SK-N-SH (cell line): ENCODE measurements around the gene BRD3. TPM values are rescaled to one million over a fixed set of nuclear protein-coding genes. Genes with fewer than 3 reads are reported as not detected.

Source experiments
- CTCF ChIA-PET: fragments of 300-600, 350-600 bp; formaldehyde crosslinking; extraction: SDS; loops from one replicate; lab custom pipeline; 2021; lab: Yijun Ruan, JAX
- POLR2A ChIA-PET: fragments of 350-600 bp; sonication (Branson Sonifier 250); formaldehyde crosslinking; extraction: SDS; loops from one replicate; lab custom pipeline; 2020; ENCODE audit warnings: antibody characterized with exemption, inconsistent platforms; lab: Yijun Ruan, JAX
- DNase-seq: peaks from one replicate; pipeline ENCODE4 v3.0.0; 2012
- H2AFZ ChIP-seq: fragments of 200-600 bp; sonication (generic); 2 replicates; pipeline ENCODE4 v1.8.1; 2016; ENCODE audit warnings: antibody characterized with exemption, mild to moderate bottlenecking, low read depth
- H3F3A ChIP-seq: fragments of 200-600 bp; sonication (generic); replicated peaks from 2 replicates; pipeline ENCODE3; 2016; ENCODE audit warnings: antibody characterized with exemption, mild to moderate bottlenecking; ENCODE audit not compliant: insufficient read depth
- H3K27ac ChIP-seq, 2 experiments: fragments of 200-500 bp in 1 of 2; fragments of 200-600 bp in 1 of 2; sonication (Bioruptor generic) in 1 of 2; sonication (generic), shearing (Covaris generic) in 1 of 2; 2 replicates each; pipeline versions ENCODE4 v1.5.1 to v1.6.1; 2014 to 2016; ENCODE audit warnings: low read depth in 2 of 2, inconsistent platforms in 1 of 2, low read length in 1 of 2, mild to moderate bottlenecking in 1 of 2, mixed read lengths in 1 of 2
- H3K27me3 ChIP-seq: fragments of 200-600 bp; sonication (generic), shearing (Covaris generic); 2 replicates; pipeline ENCODE4 v1.6.1; 2016; ENCODE audit warnings: mixed run types; ENCODE audit not compliant: insufficient read depth
- H3K36me3 ChIP-seq, 2 experiments: fragments of 200-500 bp in 1 of 2; fragments of 200-600 bp in 1 of 2; sonication (Bioruptor generic) in 1 of 2; sonication (generic) in 1 of 2; replicated peaks in 1 of 2; 2 replicates each; pipeline versions ENCODE3 to v1.5.1; 2014 to 2016; ENCODE audit warnings: low read length in 1 of 2, mild to moderate bottlenecking in 1 of 2; ENCODE audit not compliant: insufficient read depth in 2 of 2, control insufficient read depth in 1 of 2
- H3K4me1 ChIP-seq, 2 experiments: fragments of 200-500 bp in 1 of 2; fragments of 200-600 bp in 1 of 2; sonication (Bioruptor generic) in 1 of 2; sonication (generic), shearing (Covaris generic) in 1 of 2; 2 replicates each; pipeline versions ENCODE4 v1.5.1 to v1.6.1; 2014 to 2016; ENCODE audit warnings: low read depth in 1 of 2, low read length in 1 of 2, mixed run types in 1 of 2; ENCODE audit not compliant: insufficient read depth in 2 of 2, control insufficient read depth in 1 of 2
- H3K4me2 ChIP-seq: fragments of 200-600 bp; sonication (generic), shearing (Covaris generic); 2 replicates; pipeline ENCODE4 v1.6.1; 2017; ENCODE audit warnings: mixed run types
- H3K4me3 ChIP-seq, 2 experiments: fragments of 200-500 bp in 1 of 2; fragments of 200-600 bp in 1 of 2; sonication (Bioruptor generic) in 1 of 2; sonication (generic), shearing (Covaris generic) in 1 of 2; 2 replicates each; pipeline versions ENCODE4 v1.5.1 to v1.8.1; 2014 to 2016; ENCODE audit warnings: low read depth in 2 of 2, inconsistent platforms in 1 of 2, low read length in 1 of 2, mild to moderate bottlenecking in 1 of 2, mixed read lengths in 1 of 2, moderate library complexity in 1 of 2
- H3K79me2 ChIP-seq: fragments of 200-600 bp; sonication (generic); 2 replicates; pipeline ENCODE4 v1.8.1; 2017; ENCODE audit warnings: mild to moderate bottlenecking; ENCODE audit not compliant: insufficient read depth
- H3K9ac ChIP-seq: fragments of 200-600 bp; sonication (generic); 2 replicates; pipeline ENCODE4 v1.6.1; 2017; ENCODE audit warnings: mixed run types
- H3K9me2 ChIP-seq: fragments of 200-600 bp; sonication (generic); 2 replicates; pipeline ENCODE4 v1.6.1; 2017; ENCODE audit warnings: mixed run types
- H3K9me3 ChIP-seq: fragments of 200-600 bp; sonication (generic); 2 replicates; pipeline ENCODE4 v1.6.1; 2017; ENCODE audit warnings: mixed run types, mild to moderate bottlenecking, moderate library complexity
- H4K20me1 ChIP-seq: fragments of 200-600 bp; sonication (generic); 2 replicates; pipeline ENCODE4 v1.6.1; 2017; ENCODE audit warnings: mild to moderate bottlenecking, mixed run types; ENCODE audit not compliant: insufficient read depth
- EP300 ChIP-seq, 2 experiments: IDR thresholded peaks; 2 replicates each; pipeline versions ENCODE4 v1.4.0 to v1.6.1; 2012; ENCODE audit warnings: borderline replicate concordance in 1 of 2, low read depth in 1 of 2, low read length in 1 of 2
- EZH2phosphoT487 ChIP-seq: fragments of 200-600 bp; sonication (generic); IDR thresholded peaks from 2 replicates; pipeline ENCODE4 v1.6.1; 2017; ENCODE audit warnings: low read depth, mixed run types, mild to moderate bottlenecking, antibody characterized with exemption, moderate library complexity, borderline replicate concordance
- FOSL2 ChIP-seq: IDR thresholded peaks from 2 replicates; pipeline ENCODE4 v1.4.0; 2012; ENCODE audit warnings: low read depth, mild to moderate bottlenecking, moderate library complexity, borderline replicate concordance
- FOXM1 ChIP-seq: IDR thresholded peaks from 2 replicates; pipeline ENCODE4 v1.4.0; 2012; ENCODE audit warnings: low read depth, mild to moderate bottlenecking
- GATA2 ChIP-seq: sonication (generic); formaldehyde crosslinking; IDR thresholded peaks from 2 replicates; pipeline ENCODE4 v1.5.0; 2020; ENCODE audit warnings: mild to moderate bottlenecking, missing genetic modification reagents
- JUND ChIP-seq: IDR thresholded peaks from 2 replicates; pipeline ENCODE4 v1.4.0; 2012
- MAX ChIP-seq: IDR thresholded peaks from 2 replicates; pipeline ENCODE4 v1.4.0; 2012; ENCODE audit warnings: low read depth
- MEF2A ChIP-seq: IDR thresholded peaks from 2 replicates; pipeline ENCODE4 v1.4.0; 2012; ENCODE audit warnings: low read depth, borderline replicate concordance
- NRF1 ChIP-seq: IDR thresholded peaks from 2 replicates; pipeline ENCODE4 v1.6.1; 2012; ENCODE audit warnings: low read depth, mild to moderate bottlenecking, low read length
- PBX3 ChIP-seq: IDR thresholded peaks from 2 replicates; pipeline ENCODE4; 2012
- RFX5 ChIP-seq: IDR thresholded peaks from 2 replicates; pipeline ENCODE4 v1.6.1; 2012; ENCODE audit warnings: mild to moderate bottlenecking, improper control_type of control experiment, low read length
- RXRA ChIP-seq: IDR thresholded peaks from 2 replicates; pipeline ENCODE4 v1.4.0; 2012; ENCODE audit warnings: low read depth, mild to moderate bottlenecking, borderline replicate concordance
- SMC3 ChIP-seq: IDR thresholded peaks from 2 replicates; pipeline ENCODE4 v1.6.1; 2012; ENCODE audit warnings: low read depth, low read length, improper control_type of control experiment
- ZBTB33 ChIP-seq: IDR thresholded peaks from 2 replicates; pipeline ENCODE4 v1.4.0; 2012; ENCODE audit warnings: low read depth, borderline replicate concordance
- WGBS: methylation state at CpG from one replicate; pipeline ENCODE4 v1.1.6; 2017; ENCODE audit warnings: low lambda C conversion rate; 5-methylcytosine and 5-hydroxymethylcytosine counted together
- polyA plus RNA-seq, 3 experiments: library from polyadenylated mRNA; depleted of rRNA; stranded (reverse); fragments of >200 nt; gene quantifications; 2 replicates each; pipeline ENCODE4 v1.2.3, GENCODE V29; 2012

BRD3 gene
- polyA plus RNA-seq, 1 of the 3 experiments (the other 2 are of a cell fraction) = 11.4 TPM

- no peaks in the 10 kb centered on the region for H3K79me2 ChIP-seq
- TF ChIP-seq EZH2phosphoT487 = no peak
- TF ChIP-seq FOXM1 = no peak
- TF ChIP-seq EP300 (IDR thresholded peaks at IDR 0.05; ENCODE audit: borderline replicate concordance in 1 of 2, low read depth in 1 of 2, low read length in 1 of 2) = no peak
- TF ChIP-seq FOSL2 = no peak
- TF ChIP-seq MEF2A = no peak
- no peak for TF ChIP-seq GATA2
- TF ChIP-seq PBX3 = no peak
- TF ChIP-seq MAX = no peak
- no peak for TF ChIP-seq SMC3
- TF ChIP-seq JUND = no peak
- no peak for TF ChIP-seq RXRA
- no peak for TF ChIP-seq ZBTB33
- TF ChIP-seq RFX5 = no peak
- TF ChIP-seq NRF1 = no peak
- H3K9me2 ChIP-seq = no peaks in the 10 kb centered on the region
- ChIA-PET POLR2A (interaction anchor here (1.1 kb wide), 1 partner anchor 13 kb away, joined by 3 read pairs; no protein-coding TSS in a partner anchor), CTCF (interaction anchor here (0.6 kb wide), 1 partner anchor 44 kb away, joined by 3 read pairs; no protein-coding TSS in a partner anchor)
- H3F3A ChIP-seq = peaks cover 18% of the 10 kb centered on the region
- peaks cover 0 to 2% of the 10 kb centered on the region in 2 experiments; a peak in 1 of 4 replicates for H3K4me1 ChIP-seq
- peaks cover 25 to 77% of the 10 kb centered on the region in 2 experiments for H3K36me3 ChIP-seq
- no peaks in the 10 kb centered on the region for H3K9me3 ChIP-seq
- no peak overlapping the region for H2AFZ ChIP-seq
- no peak overlapping the region for H3K27ac ChIP-seq
- no peak overlapping the region for H3K9ac ChIP-seq
- H3K4me3 ChIP-seq = no peak overlapping the region
- H3K4me2 ChIP-seq = no peak overlapping the region
- H4K20me1 ChIP-seq = no peaks in the 10 kb centered on the region
- no peak for DNase-seq
- 94% methylated on average over 39 of the region's 40 CpGs for WGBS
- H3K27me3 ChIP-seq = no peaks in the 10 kb centered on the region
Observed at GRCh38 chr9:134032456-134033222, 35.2 kb downstream of the BRD3 start.
